Body of pancreas (tissue), 4 donors: ENCODE results near the gene TLX2.

Experiments used
- POLR2A ChIP-seq, 3 donors: fragments of 450-650 bp; IDR thresholded peaks; one replicate each; pipeline ENCODE4 v1.6.1; 2016; ENCODE audit warnings: antibody characterized with exemption in 3 of 3, mild to moderate bottlenecking in 2 of 3
- TF ChIP-seq, protein P1 (sequence below), 7 experiments: fragments of 450-650 bp in 4 of 7; fragments of 200-600 bp in 3 of 7; sonication (generic) in 3 of 7; IDR thresholded peaks; one replicate each; pipeline ENCODE4 v1.5.1; 2016 to 2019; ENCODE audit warnings: antibody characterized with exemption in 7 of 7

DNA sequence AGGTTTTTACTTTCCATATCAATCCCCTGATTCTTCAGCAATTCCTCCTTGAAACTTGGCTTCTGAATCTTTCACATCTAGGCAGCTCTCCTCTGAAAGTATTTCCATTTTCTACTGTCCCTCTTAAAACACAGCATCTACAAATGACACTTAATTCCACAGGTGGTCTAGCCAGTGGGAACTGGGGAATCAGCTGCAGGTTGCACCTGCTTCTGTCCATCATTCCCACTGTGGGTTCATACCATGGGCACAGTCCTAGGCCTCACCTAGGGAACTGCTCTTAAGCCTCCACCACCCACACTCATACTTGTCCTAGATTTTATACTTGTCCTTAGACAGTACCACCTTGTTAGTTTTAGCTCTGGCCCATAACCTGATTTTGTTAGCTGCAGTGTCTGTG, 37.3 kb downstream of the TLX2 start:
- no peak for TF ChIP-seq POLR2A (IDR thresholded peaks at IDR 0.05)
- TF ChIP-seq, protein P1, sequence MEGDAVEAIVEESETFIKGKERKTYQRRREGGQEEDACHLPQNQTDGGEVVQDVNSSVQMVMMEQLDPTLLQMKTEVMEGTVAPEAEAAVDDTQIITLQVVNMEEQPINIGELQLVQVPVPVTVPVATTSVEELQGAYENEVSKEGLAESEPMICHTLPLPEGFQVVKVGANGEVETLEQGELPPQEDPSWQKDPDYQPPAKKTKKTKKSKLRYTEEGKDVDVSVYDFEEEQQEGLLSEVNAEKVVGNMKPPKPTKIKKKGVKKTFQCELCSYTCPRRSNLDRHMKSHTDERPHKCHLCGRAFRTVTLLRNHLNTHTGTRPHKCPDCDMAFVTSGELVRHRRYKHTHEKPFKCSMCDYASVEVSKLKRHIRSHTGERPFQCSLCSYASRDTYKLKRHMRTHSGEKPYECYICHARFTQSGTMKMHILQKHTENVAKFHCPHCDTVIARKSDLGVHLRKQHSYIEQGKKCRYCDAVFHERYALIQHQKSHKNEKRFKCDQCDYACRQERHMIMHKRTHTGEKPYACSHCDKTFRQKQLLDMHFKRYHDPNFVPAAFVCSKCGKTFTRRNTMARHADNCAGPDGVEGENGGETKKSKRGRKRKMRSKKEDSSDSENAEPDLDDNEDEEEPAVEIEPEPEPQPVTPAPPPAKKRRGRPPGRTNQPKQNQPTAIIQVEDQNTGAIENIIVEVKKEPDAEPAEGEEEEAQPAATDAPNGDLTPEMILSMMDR (IDR thresholded peaks at IDR 0.05) = no peak
